Measurements from ENCODE around the gene TAOK2. TPM values are rescaled to one million over a fixed set of nuclear protein-coding genes. Genes with fewer than 3 reads are reported as not detected.

TAOK2 gene
- polyA plus RNA-seq, 2 of the 4 experiments (the other 2 are of a cell fraction), result 13.7 to 30.8 TPM

DNA sequence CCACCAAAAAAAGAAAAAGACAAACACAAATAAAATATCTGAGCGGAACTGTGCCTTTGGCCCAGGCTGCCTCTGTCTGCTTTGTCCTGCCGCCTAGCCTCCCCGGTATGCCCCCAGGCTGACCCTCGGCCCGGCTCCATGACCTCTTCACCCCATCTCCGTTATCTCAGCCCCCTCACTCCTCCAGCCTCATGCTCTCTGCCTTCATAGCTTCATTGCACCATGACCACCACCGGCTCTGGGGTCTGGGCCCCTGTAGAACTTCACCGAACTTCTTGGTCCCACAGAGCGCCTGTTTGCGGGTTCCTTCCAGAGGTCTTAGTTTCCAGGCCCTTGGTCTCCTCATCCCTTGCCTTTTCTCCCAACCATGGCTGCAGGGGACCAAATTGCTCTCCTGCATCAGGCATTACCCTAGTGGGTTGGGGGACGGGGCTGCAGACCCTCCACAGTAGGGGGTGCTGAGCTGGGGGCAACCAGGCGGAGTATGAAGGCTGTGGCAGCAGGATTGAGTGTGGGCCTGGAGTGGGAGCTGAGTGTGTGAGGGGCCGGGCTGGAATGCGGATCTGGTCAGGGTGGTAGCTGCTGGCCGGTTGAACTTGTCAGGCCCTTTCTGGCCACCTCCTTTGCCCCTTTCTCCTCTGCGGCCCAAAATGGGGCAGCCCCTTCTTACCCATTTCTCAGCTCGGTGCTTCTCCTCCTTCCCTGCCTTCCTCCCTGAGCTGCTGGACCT is 14.8 kb downstream of the TAOK2 start:
- H3K4me3 ChIP-seq, result no peak overlapping the region
- H3K27ac ChIP-seq, result no peak overlapping the region
- H3K4me1 ChIP-seq, result no peaks in the 10 kb centered on the region
- WGBS (ENCODE audit: missing lambda C conversion rate), result 93% methylated on average over 17 of the region's 17 CpGs
- ChIA-PET CTCF (interaction anchor here (0.7 to 1.3 kb wide), 7 partner anchors 14 to 89 kb away, joined by 3 read pairs; partner anchors contain the start of gene TAOK2), POLR2A (interaction anchor here (1.4 kb wide), 1 partner anchor 15 kb away, joined by 4 read pairs; the partner anchor contains the start of gene TAOK2)
- DNase-seq (ENCODE audit: low read depth in 1 of 2, low spot score in 1 of 2) (no peak), ATAC-seq (no peak), FAIRE-seq (no peak)
- no peak overlapping the region for H3K4me2 ChIP-seq
- no peaks in the 10 kb centered on the region for H3K9me3 ChIP-seq
- TF ChIP-seq HMGXB4 (CRISPR knock-in tag; IDR thresholded peaks at IDR 0.05; ENCODE audit: borderline replicate concordance) (no peak), HEYL (CRISPR knock-in tag; IDR thresholded peaks at IDR 0.05) (no peak), KDM5A (IDR thresholded peaks at IDR 0.05) (no peak), CBX2 (IDR thresholded peaks at IDR 0.05; ENCODE audit: borderline replicate concordance, low read depth) (no peak), ELK1 (IDR thresholded peaks at IDR 0.05; ENCODE audit: low read depth, low read length) (no peak), NPAS2 (CRISPR knock-in tag; IDR thresholded peaks at IDR 0.05; ENCODE audit: borderline replicate concordance) (no peak), NR3C1 (IDR thresholded peaks at IDR 0.05) (no peak), RCOR1 (IDR thresholded peaks at IDR 0.05; ENCODE audit: low read depth, low read length) (no peak), FOSL2 (IDR thresholded peaks at IDR 0.05) (no peak), FOSL2 (CRISPR knock-in tag; IDR thresholded peaks at IDR 0.05) (no peak), RNF2 (IDR thresholded peaks at IDR 0.05; ENCODE audit: borderline replicate concordance, low read depth) (no peak), CHD2 (IDR thresholded peaks at IDR 0.05; ENCODE audit: low read length, partially characterized antibody) (no peak)
- TF ChIP-seq, protein P1, sequence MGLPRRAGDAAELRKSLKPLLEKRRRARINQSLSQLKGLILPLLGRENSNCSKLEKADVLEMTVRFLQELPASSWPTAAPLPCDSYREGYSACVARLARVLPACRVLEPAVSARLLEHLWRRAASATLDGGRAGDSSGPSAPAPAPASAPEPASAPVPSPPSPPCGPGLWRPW (IDR thresholded peaks at IDR 0.05), result no peak

DNA sequence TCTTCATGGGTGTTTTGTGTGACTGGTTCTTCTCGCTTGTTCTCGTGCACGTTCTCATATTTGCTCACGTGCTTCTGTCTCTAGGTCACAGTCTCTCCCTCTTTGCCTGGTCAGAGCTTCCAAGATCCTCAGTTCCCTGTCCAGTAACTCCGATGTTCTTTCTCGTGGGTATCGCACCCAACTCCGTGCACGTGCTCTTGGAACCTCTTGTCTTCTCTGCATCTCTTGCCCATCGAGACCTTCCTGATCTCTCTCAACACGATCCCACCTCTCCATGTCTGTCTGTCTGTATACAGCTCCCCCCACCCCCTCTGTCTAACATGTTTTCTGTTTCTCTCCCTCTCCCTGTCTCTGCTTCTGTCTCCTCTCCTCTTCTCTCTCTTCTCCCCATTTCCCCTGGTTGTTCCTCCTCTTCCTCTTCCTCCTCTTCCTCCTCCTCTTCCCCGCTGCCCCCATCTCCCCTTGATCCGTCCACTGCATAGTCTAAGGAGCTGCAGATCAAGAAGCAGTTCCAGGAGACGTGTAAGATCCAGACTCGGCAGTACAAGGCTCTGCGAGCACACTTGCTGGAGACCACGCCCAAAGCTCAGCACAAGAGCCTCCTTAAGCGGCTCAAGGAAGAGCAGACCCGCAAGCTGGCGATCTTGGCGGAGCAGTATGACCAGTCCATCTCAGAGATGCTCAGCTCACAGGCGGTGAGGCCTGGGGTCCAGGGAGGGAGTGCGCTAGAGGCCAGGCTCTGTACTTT is 15.6 kb downstream of the TAOK2 start:
- no peak for DNase-seq (ENCODE audit: low read depth in 1 of 2, low spot score in 1 of 2)
- Histone ChIP-seq H3K4me3 (no peak overlapping the region), H3K9me3 (no peaks in the 10 kb centered on the region), H3K27ac (no peak overlapping the region), H3K4me1 (no peaks in the 10 kb centered on the region), H3K4me2 (no peak overlapping the region)
- TF ChIP-seq CEBPB (IDR thresholded peaks at IDR 0.05) (no peak), ZSCAN20 (CRISPR knock-in tag; IDR thresholded peaks at IDR 0.05) (no peak), CBX2 (IDR thresholded peaks at IDR 0.05; ENCODE audit: borderline replicate concordance, low read depth) (no peak), MAZ (IDR thresholded peaks at IDR 0.05; ENCODE audit: borderline replicate concordance, low read depth, low read length) (no peak), NPAS2 (CRISPR knock-in tag; IDR thresholded peaks at IDR 0.05; ENCODE audit: borderline replicate concordance) (no peak), ZC3H11A (IDR thresholded peaks at IDR 0.05) (no peak), NR3C1 (IDR thresholded peaks at IDR 0.05) (no peak), BCL3 (IDR thresholded peaks at IDR 0.05) (no peak)
- TF ChIP-seq, protein P2, sequence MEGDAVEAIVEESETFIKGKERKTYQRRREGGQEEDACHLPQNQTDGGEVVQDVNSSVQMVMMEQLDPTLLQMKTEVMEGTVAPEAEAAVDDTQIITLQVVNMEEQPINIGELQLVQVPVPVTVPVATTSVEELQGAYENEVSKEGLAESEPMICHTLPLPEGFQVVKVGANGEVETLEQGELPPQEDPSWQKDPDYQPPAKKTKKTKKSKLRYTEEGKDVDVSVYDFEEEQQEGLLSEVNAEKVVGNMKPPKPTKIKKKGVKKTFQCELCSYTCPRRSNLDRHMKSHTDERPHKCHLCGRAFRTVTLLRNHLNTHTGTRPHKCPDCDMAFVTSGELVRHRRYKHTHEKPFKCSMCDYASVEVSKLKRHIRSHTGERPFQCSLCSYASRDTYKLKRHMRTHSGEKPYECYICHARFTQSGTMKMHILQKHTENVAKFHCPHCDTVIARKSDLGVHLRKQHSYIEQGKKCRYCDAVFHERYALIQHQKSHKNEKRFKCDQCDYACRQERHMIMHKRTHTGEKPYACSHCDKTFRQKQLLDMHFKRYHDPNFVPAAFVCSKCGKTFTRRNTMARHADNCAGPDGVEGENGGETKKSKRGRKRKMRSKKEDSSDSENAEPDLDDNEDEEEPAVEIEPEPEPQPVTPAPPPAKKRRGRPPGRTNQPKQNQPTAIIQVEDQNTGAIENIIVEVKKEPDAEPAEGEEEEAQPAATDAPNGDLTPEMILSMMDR (IDR thresholded peaks at IDR 0.05), result no peak
- CTCF ChIA-PET, result interaction anchor here (0.7 to 1.3 kb wide), 9 partner anchors 15 to 289 kb away, joined by 3 read pairs; partner anchors contain the start of gene TAOK2
- WGBS (ENCODE audit: missing lambda C conversion rate), result 87% methylated on average over 23 of the region's 23 CpGs
- FAIRE-seq, result no peak
- ATAC-seq, result no peak
- POLR2A ChIA-PET, result interaction anchor here (1.4 kb wide), 1 partner anchor 16 kb away, joined by 4 read pairs; the partner anchor contains the start of gene TAOK2

Measured in A549 (cell line).